Heart left ventricle (tissue), 13 donors: ENCODE results near the gene COL19A1.

Source experiments
- POLR2A ChIP-seq, 2 donors: fragments of 450-650 bp; IDR thresholded peaks; one replicate each; pipeline ENCODE4 v1.6.1; 2017; ENCODE audit warnings: antibody characterized with exemption in 2 of 2, mild to moderate bottlenecking in 2 of 2, moderate library complexity in 2 of 2
- TF ChIP-seq, protein P1 (sequence below), 12 donors: fragments of 200-600 bp; sonication (generic) in 4 of 12; IDR thresholded peaks; one replicate each; pipeline versions ENCODE4 v1.5.0 to v1.8.0; 2018 to 2022; ENCODE audit warnings: antibody characterized with exemption in 12 of 12, mild to moderate bottlenecking in 5 of 12
- donor health status: ischemic (EF 13 %, LVEDD 7.1; RV severe dilation, severe dysfunction).
- donor health status: DM: no; HTN: yes; CAD: no.
- donor health status: DM: no; HTN: no; CAD: no.
- donor health status: ischemic (EF 25% LVEDD 6.9; RV normal size, moderate dysfunction).
- donor health status: ischemic (EF 25% LVEDD 5.7; RV mildly dilated, moderate dysfunction).
- donor health status: ischemic (EF 35%, LVEDD 5.7; RV mildly dilated, moderate dysfunction).
- donor health status: nonischemic (EF 11% LVEDD 7.7; RV severe dilation, severe dysfunction).
- donor health status: DM: yes; HTN: yes; CAD: no.
- donor health status: PGD.
- donor health status: ischemic (EF 29% LVEDD 5.4; RV normal size, mild dysfunction).
- donor health status: nonischemic (EF 23%, LVEDD 6.1; RV moderate dilation, normal function).

DNA sequence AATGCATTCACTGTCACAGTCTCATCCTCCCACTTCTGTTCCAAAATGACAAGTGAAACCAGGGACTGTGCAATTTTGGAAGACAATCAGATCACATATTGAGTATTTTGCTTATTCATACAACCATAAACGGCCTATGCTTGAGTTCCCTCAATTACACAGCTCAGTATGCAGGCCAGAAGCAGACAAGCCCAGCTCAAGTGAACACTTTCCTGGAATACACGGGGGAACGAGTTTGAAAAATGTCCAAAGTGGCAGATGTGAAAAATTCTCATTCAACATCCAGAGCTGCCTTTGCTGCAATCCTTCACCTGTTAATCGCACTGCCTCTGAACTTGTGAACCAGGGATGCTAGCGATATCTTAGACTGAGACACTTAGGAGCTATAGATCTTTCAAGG lies 246.4 kb downstream of the COL19A1 start:
- TF ChIP-seq, protein P1, sequence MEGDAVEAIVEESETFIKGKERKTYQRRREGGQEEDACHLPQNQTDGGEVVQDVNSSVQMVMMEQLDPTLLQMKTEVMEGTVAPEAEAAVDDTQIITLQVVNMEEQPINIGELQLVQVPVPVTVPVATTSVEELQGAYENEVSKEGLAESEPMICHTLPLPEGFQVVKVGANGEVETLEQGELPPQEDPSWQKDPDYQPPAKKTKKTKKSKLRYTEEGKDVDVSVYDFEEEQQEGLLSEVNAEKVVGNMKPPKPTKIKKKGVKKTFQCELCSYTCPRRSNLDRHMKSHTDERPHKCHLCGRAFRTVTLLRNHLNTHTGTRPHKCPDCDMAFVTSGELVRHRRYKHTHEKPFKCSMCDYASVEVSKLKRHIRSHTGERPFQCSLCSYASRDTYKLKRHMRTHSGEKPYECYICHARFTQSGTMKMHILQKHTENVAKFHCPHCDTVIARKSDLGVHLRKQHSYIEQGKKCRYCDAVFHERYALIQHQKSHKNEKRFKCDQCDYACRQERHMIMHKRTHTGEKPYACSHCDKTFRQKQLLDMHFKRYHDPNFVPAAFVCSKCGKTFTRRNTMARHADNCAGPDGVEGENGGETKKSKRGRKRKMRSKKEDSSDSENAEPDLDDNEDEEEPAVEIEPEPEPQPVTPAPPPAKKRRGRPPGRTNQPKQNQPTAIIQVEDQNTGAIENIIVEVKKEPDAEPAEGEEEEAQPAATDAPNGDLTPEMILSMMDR (IDR thresholded peaks at IDR 0.05): no peak
- TF ChIP-seq POLR2A (IDR thresholded peaks at IDR 0.05): no peak
